ENCODE measurements around the gene RPL10A. TPM values are rescaled to one million over a fixed set of nuclear protein-coding genes. Genes with fewer than 3 reads are reported as not detected.
A peak's percentile ranks its signal among the peaks of the same experiment; 100 is the strongest.

The RPL10A gene
- total RNA-seq, 1 donor from 2014 or later = 1,245 TPM

GRCh38 chr6:35488517-35488862 lies 20.3 kb downstream of the RPL10A start:
- peak overlapping the region; percentile 81 for H3K27ac Mint-ChIP-seq (ENCODE audit: unreplicated experiment)
- DNase-seq (ENCODE audit: extremely low spot score, unreplicated experiment) = no peak
- no peak overlapping the region for H3K4me3 Mint-ChIP-seq (ENCODE audit: unreplicated experiment)
- no peaks in the 10 kb centered on the region for H3K9me3 Mint-ChIP-seq (ENCODE audit: unreplicated experiment)
- peaks cover 3% of the 10 kb centered on the region for H3K36me3 Mint-ChIP-seq (ENCODE audit: unreplicated experiment)
- no peaks in the 10 kb centered on the region for H3K27me3 Mint-ChIP-seq (ENCODE audit: unreplicated experiment)
- peaks cover 68% of the 10 kb centered on the region for H3K4me1 Mint-ChIP-seq (ENCODE audit: unreplicated experiment)
- TF ChIP-seq CTCF (IDR thresholded peaks at IDR 0.05) = no peak

- Mint-ChIP-seq H3K9me3 (ENCODE audit: unreplicated experiment) (no peaks in the 10 kb centered on the region), H3K4me1 (ENCODE audit: unreplicated experiment) (peaks cover 74% of the 10 kb centered on the region), H3K36me3 (ENCODE audit: unreplicated experiment) (peaks cover 3% of the 10 kb centered on the region), H3K4me3 (ENCODE audit: unreplicated experiment) (no peak overlapping the region), H3K27ac (ENCODE audit: unreplicated experiment) (peak overlapping the region; percentile 60), H3K27me3 (ENCODE audit: unreplicated experiment) (no peaks in the 10 kb centered on the region)
- no peak for DNase-seq (ENCODE audit: extremely low spot score, unreplicated experiment)
- no peak for TF ChIP-seq CTCF (IDR thresholded peaks at IDR 0.05)
These were observed 20.9 kb downstream of the RPL10A start for GRCh38 chr6:35489066-35489465.

GRCh38 chr6:35489995-35490791 lies 22.0 kb downstream of the RPL10A start:
- H3K4me3 Mint-ChIP-seq (ENCODE audit: unreplicated experiment) = peak overlapping the region; percentile 59
- H3K27me3 Mint-ChIP-seq (ENCODE audit: unreplicated experiment) = no peaks in the 10 kb centered on the region
- DNase-seq (ENCODE audit: extremely low spot score, unreplicated experiment) = no peak
- H3K27ac Mint-ChIP-seq (ENCODE audit: unreplicated experiment) = peak overlapping the region; percentile 92
- no peaks in the 10 kb centered on the region for H3K9me3 Mint-ChIP-seq (ENCODE audit: unreplicated experiment)
- TF ChIP-seq CTCF (IDR thresholded peaks at IDR 0.05) = no peak
- peaks cover 82% of the 10 kb centered on the region for H3K4me1 Mint-ChIP-seq (ENCODE audit: unreplicated experiment)
- peaks cover 3% of the 10 kb centered on the region for H3K36me3 Mint-ChIP-seq (ENCODE audit: unreplicated experiment)

- Mint-ChIP-seq H3K9me3 (ENCODE audit: unreplicated experiment) (no peaks in the 10 kb centered on the region), H3K4me1 (ENCODE audit: unreplicated experiment) (peaks cover 82% of the 10 kb centered on the region), H3K27me3 (ENCODE audit: unreplicated experiment) (no peaks in the 10 kb centered on the region), H3K4me3 (ENCODE audit: unreplicated experiment) (peak overlapping the region; percentile 59), H3K36me3 (ENCODE audit: unreplicated experiment) (no peaks in the 10 kb centered on the region), H3K27ac (ENCODE audit: unreplicated experiment) (peak overlapping the region; percentile 92)
- DNase-seq (ENCODE audit: extremely low spot score, unreplicated experiment) = no peak
- no peak for TF ChIP-seq CTCF (IDR thresholded peaks at IDR 0.05)
These were observed 22.8 kb downstream of the RPL10A start for GRCh38 chr6:35490821-35491557.

- H3K4me1 Mint-ChIP-seq (ENCODE audit: unreplicated experiment) = peaks cover 80% of the 10 kb centered on the region
- H3K27ac Mint-ChIP-seq (ENCODE audit: unreplicated experiment) = peak overlapping the region; percentile 92
- no peak for DNase-seq (ENCODE audit: extremely low spot score, unreplicated experiment)
- peak overlapping the region; percentile 52 for H3K4me3 Mint-ChIP-seq (ENCODE audit: unreplicated experiment)
- H3K27me3 Mint-ChIP-seq (ENCODE audit: unreplicated experiment) = no peaks in the 10 kb centered on the region
- H3K36me3 Mint-ChIP-seq (ENCODE audit: unreplicated experiment) = no peaks in the 10 kb centered on the region
- no peaks in the 10 kb centered on the region for H3K9me3 Mint-ChIP-seq (ENCODE audit: unreplicated experiment)
- TF ChIP-seq CTCF (IDR thresholded peaks at IDR 0.05) = no peak
These were observed 23.5 kb downstream of the RPL10A start for GRCh38 chr6:35491558-35492257.
